ENCODE measurements around the gene USP6NL.
"Not testable (repeated sequence)": the region's sequence is repeated elsewhere in the genome, so short reads cannot be mapped to it uniquely, and the experiment has no call there.

Gene USP6NL

GRCh38 chr10:11439523-11440053 lies 171.9 kb downstream of the USP6NL start:
- no peak for DNase-seq (ENCODE audit: low read depth)
- no peak overlapping the region for H3K4me3 ChIP-seq (ENCODE audit: low read length)
- TF ChIP-seq CTCF (conservative IDR thresholded peaks at IDR 0.05; ENCODE audit: low read depth, low read length), result no peak

GRCh38 chr10:11437391-11438142 lies 173.9 kb downstream of the USP6NL start:
- TF ChIP-seq CTCF (conservative IDR thresholded peaks at IDR 0.05; ENCODE audit: low read depth, low read length), result no peak
- no peak overlapping the region for H3K4me3 ChIP-seq (ENCODE audit: low read length)
- no peak for DNase-seq (ENCODE audit: low read depth)

- not testable (repeated sequence) for DNase-seq (ENCODE audit: low read depth); H3K4me3 ChIP-seq (ENCODE audit: low read length)
Observed at GRCh38 chr10:11436445-11436844, 175.0 kb downstream of the USP6NL start.

- no peak for DNase-seq (ENCODE audit: low read depth)
- TF ChIP-seq CTCF (conservative IDR thresholded peaks at IDR 0.05; ENCODE audit: low read depth, low read length), result no peak
- H3K4me3 ChIP-seq (ENCODE audit: low read length), result no peak overlapping the region
Observed at GRCh38 chr10:11435581-11435981, 175.9 kb downstream of the USP6NL start.

GRCh38 chr10:11434324-11434723 lies 177.1 kb downstream of the USP6NL start:
- H3K4me3 ChIP-seq (ENCODE audit: low read length), result no peak overlapping the region
- peak; percentile 59 for TF ChIP-seq CTCF (conservative IDR thresholded peaks at IDR 0.05; ENCODE audit: low read depth, low read length)
- DNase-seq (ENCODE audit: low read depth), result no peak

- no peak for TF ChIP-seq CTCF (conservative IDR thresholded peaks at IDR 0.05; ENCODE audit: low read depth, low read length)
- no peak for DNase-seq (ENCODE audit: low read depth)
- H3K4me3 ChIP-seq (ENCODE audit: low read length), result no peak overlapping the region
Observed at GRCh38 chr10:11433657-11434056, 177.8 kb downstream of the USP6NL start.

- no peak for TF ChIP-seq CTCF (conservative IDR thresholded peaks at IDR 0.05; ENCODE audit: low read depth, low read length)
- no peak overlapping the region for H3K4me3 ChIP-seq (ENCODE audit: low read length)
- no peak for DNase-seq (ENCODE audit: low read depth)
Observed at GRCh38 chr10:11431216-11431555, 180.3 kb downstream of the USP6NL start.
